H1 (cell line): ENCODE results near the gene HIP1. TPM values are rescaled to one million over a fixed set of nuclear protein-coding genes. Genes with fewer than 3 reads are reported as not detected.

Experiments used
- CTCF ChIA-PET: fragments of 300-600 bp; sonication (Branson Sonifier 250); formaldehyde crosslinking; loops from one replicate; lab custom pipeline; 2021; ENCODE audit not compliant: partially characterized antibody; lab: Charles Lee
- POLR2A ChIA-PET: fragments of 300-600 bp; sonication (Branson Sonifier 250); formaldehyde crosslinking; loops from one replicate; lab custom pipeline; 2021; ENCODE audit warnings: inconsistent platforms; ENCODE audit not compliant: partially characterized antibody; lab: Charles Lee
- DNase-seq, 2 experiments: peaks; one replicate each; pipeline versions ENCODE4 v3.0.0 to v3.0.0-alpha.2; 2010 to 2022; ENCODE audit warnings: low spot score in 2 of 2, low read depth in 1 of 2, mixed read lengths in 1 of 2
- FAIRE-seq: peaks from 2 replicates; lab custom pipeline; 2011; peaks lifted over from hg19 to GRCh38; lab: Jason Lieb, UNC
- H2AFZ ChIP-seq: 2 replicates; pipeline ENCODE4 v1.8.1; 2012; ENCODE audit warnings: low read length, inconsistent platforms
- H2AK5ac ChIP-seq: 2 replicates; pipeline ENCODE4 v1.6.1; 2013; ENCODE audit warnings: low read depth, low read length
- H2BK120ac ChIP-seq: replicated peaks from 2 replicates; pipeline ENCODE3; 2013; ENCODE audit warnings: low read depth, low read length, inconsistent platforms
- H2BK12ac ChIP-seq: 2 replicates; pipeline ENCODE4 v1.6.1; 2013; ENCODE audit warnings: low read depth, low read length
- H2BK15ac ChIP-seq: 2 replicates; pipeline ENCODE4 v1.6.1; 2013; ENCODE audit warnings: low read length
- H2BK20ac ChIP-seq: 2 replicates; pipeline ENCODE4 v1.6.1; 2013; ENCODE audit warnings: low read length
- H2BK5ac ChIP-seq: 2 replicates; pipeline ENCODE4 v1.6.1; 2013; ENCODE audit warnings: low read depth, low read length
- H3K14ac ChIP-seq: 2 replicates; pipeline ENCODE4 v1.6.1; 2013; ENCODE audit warnings: inconsistent platforms; ENCODE audit not compliant: insufficient read length
- H3K18ac ChIP-seq: 2 replicates; pipeline ENCODE4 v1.6.1; 2013; ENCODE audit warnings: low read length; ENCODE audit errors: extremely low read depth
- H3K23ac ChIP-seq: 2 replicates; pipeline ENCODE4 v1.6.1; 2013; ENCODE audit warnings: inconsistent platforms; ENCODE audit not compliant: insufficient read length
- H3K23me2 ChIP-seq: 2 replicates; pipeline ENCODE4 v1.6.1; 2013; ENCODE audit warnings: low read depth, low read length
- H3K27ac ChIP-seq: 2 replicates; pipeline ENCODE4 v1.6.1; 2011; ENCODE audit warnings: low read depth, low read length, inconsistent platforms
- H3K27me3 ChIP-seq, 4 experiments: replicated peaks in 1 of 4; 1 replicate in 1 of 4; 2 replicates in 3 of 4; pipeline versions ENCODE4 v1.6.1 to v1.8.1; 2011 to 2013; ENCODE audit warnings: low read length in 3 of 4, mild to moderate bottlenecking in 3 of 4, inconsistent platforms in 2 of 4, mixed read lengths in 2 of 4, moderate library complexity in 1 of 4; ENCODE audit not compliant: control insufficient read depth in 3 of 4, insufficient read depth in 3 of 4; ENCODE audit errors: extremely low read depth in 1 of 4
- H3K36me3 ChIP-seq, 4 experiments: 2 replicates each; pipeline versions ENCODE4 v1.6.1 to v1.8.1; 2011 to 2013; ENCODE audit warnings: mild to moderate bottlenecking in 4 of 4, low read length in 3 of 4, moderate library complexity in 2 of 4, control low read depth in 1 of 4, inconsistent platforms in 1 of 4; ENCODE audit not compliant: insufficient read depth in 4 of 4, control insufficient read depth in 2 of 4
- H3K4ac ChIP-seq: replicated peaks from 2 replicates; pipeline ENCODE3; 2013; ENCODE audit warnings: low read length, low read depth, mixed read lengths, inconsistent platforms; ENCODE audit not compliant: insufficient read length
- H3K4me1 ChIP-seq, 4 experiments: replicated peaks in 1 of 4; 1 replicate in 1 of 4; 2 replicates in 3 of 4; pipeline versions ENCODE4 v1.6.1 to v1.8.1; 2011 to 2013; ENCODE audit warnings: low read length in 3 of 4, inconsistent platforms in 2 of 4, mixed read lengths in 1 of 4; ENCODE audit not compliant: insufficient read depth in 4 of 4, control insufficient read depth in 3 of 4
- H3K4me2 ChIP-seq, 2 experiments: 2 replicates each; pipeline versions ENCODE4 v1.6.1 to v1.8.1; 2011 to 2013; ENCODE audit warnings: low read depth in 2 of 2, low read length in 2 of 2, control low read depth in 1 of 2, inconsistent platforms in 1 of 2, mild to moderate bottlenecking in 1 of 2; ENCODE audit not compliant: insufficient read depth in 1 of 2
- H3K4me3 ChIP-seq, 4 experiments: fragments of 200-600, 300-600 bp in 1 of 4; sonication (generic), shearing (Covaris generic), sonication (Bioruptor Twin) in 1 of 4; 2 replicates each; pipeline versions ENCODE4 v1.5.1 to v1.8.1; 2011 to 2016; ENCODE audit warnings: low read length in 4 of 4, low read depth in 3 of 4, control low read depth in 2 of 4, inconsistent platforms in 2 of 4, mild to moderate bottlenecking in 2 of 4, mixed read lengths in 1 of 4, moderate library complexity in 1 of 4; ENCODE audit not compliant: insufficient read depth in 2 of 4; ENCODE audit errors: extremely low read depth in 1 of 4
- H3K56ac ChIP-seq: replicated peaks from 2 replicates; pipeline ENCODE3; 2013; ENCODE audit warnings: low read depth, mild to moderate bottlenecking, mixed read lengths, low read length, inconsistent platforms; ENCODE audit not compliant: insufficient read length
- H3K79me1 ChIP-seq: 2 replicates; pipeline ENCODE4 v1.6.1; 2013; ENCODE audit warnings: low read depth, low read length, control low read depth
- H3K79me2 ChIP-seq, 2 experiments: 2 replicates each; pipeline versions ENCODE4 v1.6.1 to v1.8.1; 2012 to 2013; ENCODE audit warnings: low read length in 2 of 2, mild to moderate bottlenecking in 2 of 2, inconsistent platforms in 1 of 2; ENCODE audit not compliant: insufficient read depth in 2 of 2, control insufficient read depth in 1 of 2
- H3K9ac ChIP-seq, 4 experiments: replicated peaks in 1 of 4; 1 replicate in 1 of 4; 2 replicates in 3 of 4; pipeline versions ENCODE4 v1.6.1 to v1.8.1; 2011 to 2013; ENCODE audit warnings: low read depth in 3 of 4, low read length in 3 of 4, control low read depth in 2 of 4, mild to moderate bottlenecking in 2 of 4, moderate library complexity in 2 of 4, inconsistent platforms in 1 of 4; ENCODE audit errors: extremely low read depth in 1 of 4
- H3K9me3 ChIP-seq, 2 experiments: 2 replicates each; pipeline versions ENCODE4 v1.6.1 to v1.8.1; 2012 to 2013; ENCODE audit warnings: mild to moderate bottlenecking in 2 of 2, moderate library complexity in 2 of 2, control low read depth in 1 of 2, inconsistent platforms in 1 of 2, low read depth in 1 of 2, low read length in 1 of 2, mixed read lengths in 1 of 2; ENCODE audit not compliant: insufficient read depth in 2 of 2
- H4K20me1 ChIP-seq, 2 experiments: replicated peaks in 1 of 2; 2 replicates each; pipeline versions ENCODE3 to v1.8.1; 2011 to 2013; ENCODE audit warnings: inconsistent platforms in 2 of 2, low read length in 2 of 2, mild to moderate bottlenecking in 1 of 2; ENCODE audit not compliant: insufficient read depth in 2 of 2, control insufficient read depth in 1 of 2
- H4K5ac ChIP-seq: 2 replicates; pipeline ENCODE4 v1.6.1; 2013; ENCODE audit warnings: low read length, low read depth, mixed read lengths, inconsistent platforms; ENCODE audit not compliant: insufficient read length
- H4K8ac ChIP-seq: 2 replicates; pipeline ENCODE4 v1.8.0; 2013; ENCODE audit warnings: mild to moderate bottlenecking, moderate library complexity, low read length, inconsistent platforms; ENCODE audit not compliant: insufficient read depth; ENCODE audit errors: extremely low read depth
- H4K91ac ChIP-seq: replicated peaks from 2 replicates; pipeline ENCODE3; 2013; ENCODE audit warnings: low read length, mixed read lengths, inconsistent platforms; ENCODE audit not compliant: insufficient read length
- ASH2L ChIP-seq: fragments of 200-600, 300-600 bp; sonication (generic); IDR thresholded peaks from one replicate; pipeline ENCODE4 v1.7.1; 2017; ENCODE audit warnings: low read length
- EGR1 ChIP-seq: IDR thresholded peaks from 2 replicates; pipeline ENCODE4 v1.6.1; 2011; ENCODE audit warnings: low read depth, low read length, borderline replicate concordance
- EZH2 ChIP-seq: fragments of 200-600 bp; sonication (generic); IDR thresholded peaks from 2 replicates; pipeline ENCODE4 v1.7.1; 2012; ENCODE audit warnings: low read depth, mild to moderate bottlenecking, moderate library complexity, low read length, inconsistent platforms; ENCODE audit not compliant: severe bottlenecking
- HDAC6 ChIP-seq: IDR thresholded peaks from one replicate; pipeline ENCODE4 v1.7.1; 2012; ENCODE audit warnings: low read depth, mild to moderate bottlenecking, inconsistent platforms, low read length, moderate library complexity
- JUN ChIP-seq: IDR thresholded peaks from 2 replicates; pipeline ENCODE4 v1.6.1; 2011; ENCODE audit warnings: low read depth, mild to moderate bottlenecking, improper control_type of control experiment, low read length
- KDM4A ChIP-seq: IDR thresholded peaks from one replicate; pipeline ENCODE4 v1.7.1; 2012; ENCODE audit warnings: low read depth, mild to moderate bottlenecking, moderate library complexity, low read length, inconsistent platforms; ENCODE audit not compliant: severe bottlenecking
- NRF1 ChIP-seq: IDR thresholded peaks from 2 replicates; pipeline ENCODE4 v1.6.1; 2011; ENCODE audit warnings: mild to moderate bottlenecking, low read depth, low read length, improper control_type of control experiment
- POU5F1 ChIP-seq: IDR thresholded peaks from 2 replicates; pipeline ENCODE4 v1.6.1; 2011; ENCODE audit warnings: low read depth, mild to moderate bottlenecking, low read length, moderate library complexity
- SAP30 ChIP-seq: fragments of 300-600 bp; sonication (generic); IDR thresholded peaks from 2 replicates; pipeline ENCODE4 v1.7.1; 2012; ENCODE audit warnings: low read length, moderate library complexity, mild to moderate bottlenecking, inconsistent platforms; ENCODE audit not compliant: insufficient read depth, insufficient replicate concordance
- SIN3A ChIP-seq, 2 experiments: IDR thresholded peaks in 1 of 2; conservative IDR thresholded peaks in 1 of 2; 2 replicates each; pipeline ENCODE4 v1.6.1; 2011 to 2012; ENCODE audit warnings: low read length in 2 of 2, improper control_type of control experiment in 1 of 2, low read depth in 1 of 2, mild to moderate bottlenecking in 1 of 2
- TEAD4 ChIP-seq: IDR thresholded peaks from 2 replicates; pipeline ENCODE4 v1.6.1; 2012; ENCODE audit warnings: low read depth, low read length, inconsistent platforms, mixed read lengths
- WGBS, 2 experiments: shearing (Covaris generic) in 1 of 2; methylation state at CpG; one replicate each; pipeline versions ENCODE4 v1.1.6 to v1.1.7; 2013 to 2015; ENCODE audit warnings: low lambda C conversion rate in 2 of 2, mixed read lengths in 2 of 2, inconsistent platforms in 1 of 2, low coverage in 1 of 2, missing lambda C conversion rate in 1 of 2; ENCODE audit not compliant: insufficient replicate concordance in 2 of 2, insufficient coverage in 1 of 2, insufficient read length in 1 of 2; ENCODE audit errors: extremely low coverage in 1 of 2, missing lambda C conversion rate in 1 of 2; 5-methylcytosine and 5-hydroxymethylcytosine counted together
- polyA plus RNA-seq, 7 experiments: library from polyadenylated mRNA; depleted of rRNA in 3 of 7; stranded (reverse) in 5 of 7; unstranded in 2 of 7; fragments of >200 nt in 5 of 7; fragments of 200-250 nt in 2 of 7; gene quantifications; 1 replicate in 5 of 7; 2 replicates in 1 of 7; 4 replicates in 1 of 7; pipeline versions ENCODE4 v1.2.1 to v1.2.3, GENCODE V29; 2011 to 2013; ENCODE audit warnings: missing spikeins in 2 of 7, mixed read lengths in 2 of 7
- total RNA-seq: library from RNA; stranded (reverse); fragmentation: NEBNext Ultra II Directional; extraction: Animal tissue kit (Norgen Biotek cat#: 25700); gene quantifications from 2 replicates; pipeline ENCODE4 v1.2.1, GENCODE V29; 2021

The HIP1 gene
- total and polyA plus RNA-seq, 2 of the 8 experiments (the other 6 are each of a cell fraction or from before 2014, with no cell fraction given), result 51.8 to 108 TPM

GRCh38 chr7:75737856-75738603 lies 711 bp downstream of the HIP1 start:
- no peak overlapping the region for H2AFZ ChIP-seq
- DNase-seq (no peak), FAIRE-seq (no peak)
- no peak overlapping the region for H2BK12ac ChIP-seq
- WGBS, 2 experiments, result 12% methylated on average over 18 of the region's 18 CpGs; no CpG with 5 or more reads in 1 of the 2 experiments
- H2BK5ac ChIP-seq, result peak overlapping the region; percentile 81; the same call in 1 of the 2 replicates
- H3K9ac ChIP-seq, result peak overlapping the region in 3 of 4 experiments; percentile 13 to 60 (median 23); a peak in 3 of 7 replicates
- peaks cover 0 to 1% of the 10 kb centered on the region in 2 experiments for H4K20me1 ChIP-seq
- H3K4ac ChIP-seq, result no peak overlapping the region
- no peak overlapping the region for H3K18ac ChIP-seq
- H2BK20ac ChIP-seq, result no peak overlapping the region
- peak overlapping the region; percentile 80 to 95 (median 90) for H3K4me3 ChIP-seq
- no peaks in the 10 kb centered on the region for H3K9me3 ChIP-seq
- peaks cover 0 to 9% (median 7%) of the 10 kb centered on the region in 4 experiments; a peak in 6 of 7 replicates for H3K4me1 ChIP-seq
- no peak overlapping the region for H3K27ac ChIP-seq
- H3K79me1 ChIP-seq, result peaks cover 2% of the 10 kb centered on the region; the same call in 1 of the 2 replicates
- H3K23ac ChIP-seq, result no peak overlapping the region
- H4K5ac ChIP-seq, result no peak overlapping the region
- H2BK15ac ChIP-seq, result no peak overlapping the region
- CTCF ChIA-PET, result interaction anchor here (1.3 to 3.8 kb wide), 5 partner anchors 14 to 115 kb away, joined by 4 to 22 read pairs (median 5); no protein-coding TSS in a partner anchor
- H4K8ac ChIP-seq, result peak overlapping the region; percentile 28; the same call in 1 of the 2 replicates
- no peak overlapping the region for H2AK5ac ChIP-seq
- no peak overlapping the region for H3K56ac ChIP-seq
- no peaks in the 10 kb centered on the region for H3K79me2 ChIP-seq
- H3K23me2 ChIP-seq, result peaks cover 9% of the 10 kb centered on the region; the same call in 1 of the 2 replicates
- no peak overlapping the region for H4K91ac ChIP-seq
- POLR2A ChIA-PET, result interaction anchor here (0.6 to 1.1 kb wide), 4 partner anchors 23 to 114 kb away, joined by 3 to 4 read pairs (median 3); no protein-coding TSS in a partner anchor
- H3K27me3 ChIP-seq, result peaks cover 0 to 5% (median 4%) of the 10 kb centered on the region in 4 experiments; a peak in 1 of 7 replicates
- peak overlapping the region; percentile 3 for H3K14ac ChIP-seq
- peak overlapping the region; percentile 94 to 97 for H3K4me2 ChIP-seq
- TF ChIP-seq NRF1, result no peak
- TF ChIP-seq ASH2L, result peak; percentile 28
- peak in 1 of 2 experiments; percentile 77; a peak in 2 of 4 replicates for TF ChIP-seq SIN3A (conservative IDR thresholded peaks at IDR 0.05 in 1 of 2, IDR thresholded peaks at IDR 0.05 in 1 of 2; ENCODE audit: low read depth in 1 of 2, low read length in 2 of 2)
- 0 out of 2 replicates have a peak, but pooled peaks have one; percentile 49 for TF ChIP-seq EGR1
- no peak for TF ChIP-seq TEAD4
- TF ChIP-seq JUN, result no peak
- no peak for TF ChIP-seq EZH2
- no peak for TF ChIP-seq KDM4A
- TF ChIP-seq SAP30, result peak; percentile 18
- no peak for TF ChIP-seq POU5F1
- TF ChIP-seq HDAC6, result no peak
- H3K36me3 ChIP-seq, result no peaks in the 10 kb centered on the region
- peak overlapping the region; percentile 22 for H2BK120ac ChIP-seq
